Omental fat pad (tissue), 4 donors: ENCODE measurements around the gene PIP4K2A. TPM values are rescaled to one million over a fixed set of nuclear protein-coding genes. Genes with fewer than 3 reads are reported as not detected.

Experiments used
- ATAC-seq: fragments of 150-250 bp; one replicate; pipeline ENCODE4 v1.9.1; 2016; ENCODE audit warnings: mild to moderate bottlenecking, moderate library complexity; ENCODE audit not compliant: low FRiP score
- DNase-seq: peaks from one replicate; pipeline ENCODE4 v3.0.0-alpha.2; 2019; ENCODE audit warnings: low spot score
- total RNA-seq, 4 donors: library from RNA; depleted of rRNA; stranded (reverse); fragments of >200 nt; gene quantifications; one replicate each; pipeline ENCODE4 v1.1.0, GENCODE V29; 2016
- TF ChIP-seq, protein P1 (sequence below), 3 donors: fragments of 450-650 bp; IDR thresholded peaks; one replicate each; pipeline ENCODE4 v1.5.1; 2016 to 2017; ENCODE audit warnings: antibody characterized with exemption in 3 of 3, mild to moderate bottlenecking in 3 of 3, moderate library complexity in 2 of 3

The PIP4K2A gene
- total RNA-seq, 4 donors from 2014 or later = 16.2 to 32.5 (median 30.4) TPM

DNA sequence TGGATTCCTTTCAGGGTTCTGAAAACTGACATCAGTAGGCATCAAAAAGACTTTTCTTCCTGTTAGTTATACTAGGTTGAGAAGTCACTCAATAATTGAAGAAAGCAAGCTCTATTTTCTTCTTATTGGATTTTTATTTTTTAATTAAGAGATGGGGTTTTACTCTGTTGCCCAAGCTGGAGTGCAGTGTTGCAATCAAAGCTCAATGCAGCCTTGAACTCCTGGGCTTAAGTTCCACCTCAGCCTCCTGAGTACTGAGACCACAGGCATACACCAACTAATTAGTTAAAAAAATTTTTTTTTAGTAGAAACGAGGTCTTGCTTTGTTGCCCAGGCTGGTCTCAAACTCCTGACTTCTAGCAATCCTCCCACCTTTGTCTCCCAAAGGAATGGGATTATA lies 28.0 kb downstream of the PIP4K2A start:
- ATAC-seq (no peak), DNase-seq (no peak)
- TF ChIP-seq, protein P1, sequence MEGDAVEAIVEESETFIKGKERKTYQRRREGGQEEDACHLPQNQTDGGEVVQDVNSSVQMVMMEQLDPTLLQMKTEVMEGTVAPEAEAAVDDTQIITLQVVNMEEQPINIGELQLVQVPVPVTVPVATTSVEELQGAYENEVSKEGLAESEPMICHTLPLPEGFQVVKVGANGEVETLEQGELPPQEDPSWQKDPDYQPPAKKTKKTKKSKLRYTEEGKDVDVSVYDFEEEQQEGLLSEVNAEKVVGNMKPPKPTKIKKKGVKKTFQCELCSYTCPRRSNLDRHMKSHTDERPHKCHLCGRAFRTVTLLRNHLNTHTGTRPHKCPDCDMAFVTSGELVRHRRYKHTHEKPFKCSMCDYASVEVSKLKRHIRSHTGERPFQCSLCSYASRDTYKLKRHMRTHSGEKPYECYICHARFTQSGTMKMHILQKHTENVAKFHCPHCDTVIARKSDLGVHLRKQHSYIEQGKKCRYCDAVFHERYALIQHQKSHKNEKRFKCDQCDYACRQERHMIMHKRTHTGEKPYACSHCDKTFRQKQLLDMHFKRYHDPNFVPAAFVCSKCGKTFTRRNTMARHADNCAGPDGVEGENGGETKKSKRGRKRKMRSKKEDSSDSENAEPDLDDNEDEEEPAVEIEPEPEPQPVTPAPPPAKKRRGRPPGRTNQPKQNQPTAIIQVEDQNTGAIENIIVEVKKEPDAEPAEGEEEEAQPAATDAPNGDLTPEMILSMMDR (IDR thresholded peaks at IDR 0.05) = no peak

DNA sequence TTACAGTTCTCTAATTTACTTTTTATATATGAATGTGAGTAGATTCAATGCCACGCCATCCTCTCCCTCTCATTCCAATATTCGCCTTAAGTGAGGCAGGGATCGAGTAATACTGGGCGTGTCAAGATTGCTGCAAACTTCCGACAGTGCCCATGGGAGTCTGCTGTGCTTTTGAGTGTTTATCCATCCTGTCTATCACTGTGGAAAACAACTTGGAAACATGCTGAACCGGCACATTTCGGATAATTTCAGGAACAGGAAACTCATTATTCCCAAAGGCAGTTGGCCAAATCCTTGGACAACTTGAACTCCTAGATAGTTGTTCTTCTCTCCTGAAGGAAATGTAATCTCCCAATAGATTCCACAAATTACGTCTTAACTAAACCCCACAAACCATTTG lies 28.5 kb downstream of the PIP4K2A start:
- DNase-seq = no peak
- ATAC-seq = no peak
- TF ChIP-seq, protein P1 (IDR thresholded peaks at IDR 0.05) = no peak

DNA sequence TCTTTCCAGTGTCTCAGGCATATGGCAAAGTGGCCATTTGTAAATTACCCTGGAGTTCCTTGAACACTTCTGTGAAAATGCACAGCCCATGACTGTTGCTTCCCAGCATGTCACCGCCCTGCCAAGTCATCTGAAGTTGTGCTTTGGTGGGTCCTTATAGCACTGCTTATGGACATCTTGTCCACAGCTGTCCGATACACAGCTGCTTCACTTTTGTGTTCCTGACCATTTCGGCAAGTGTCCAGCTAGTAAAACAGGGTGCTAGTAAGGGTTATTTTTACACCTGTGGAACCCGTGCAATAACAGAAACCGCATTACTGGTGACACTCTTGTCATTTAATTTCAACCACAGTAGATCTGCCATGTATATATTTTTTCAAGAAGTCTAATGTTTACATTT lies 29.7 kb downstream of the PIP4K2A start:
- no peak for ATAC-seq
- no peak for DNase-seq
- TF ChIP-seq, protein P1 (IDR thresholded peaks at IDR 0.05) = no peak

DNA sequence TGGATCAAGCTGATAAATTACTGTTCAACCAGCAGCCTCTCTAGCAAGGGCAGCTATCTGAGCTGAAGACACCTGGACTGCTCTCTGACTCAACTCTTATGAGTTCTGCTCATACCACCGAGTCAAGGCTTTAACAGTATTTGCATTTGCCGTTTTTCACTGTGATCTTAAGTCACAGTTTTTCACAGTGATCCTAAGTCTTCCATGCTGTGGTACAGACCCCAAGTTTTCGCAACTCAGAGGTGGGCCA lies 31.3 kb downstream of the PIP4K2A start:
- DNase-seq (no peak), ATAC-seq (peak; percentile 4)
- TF ChIP-seq, protein P1 (IDR thresholded peaks at IDR 0.05) = no peak

DNA sequence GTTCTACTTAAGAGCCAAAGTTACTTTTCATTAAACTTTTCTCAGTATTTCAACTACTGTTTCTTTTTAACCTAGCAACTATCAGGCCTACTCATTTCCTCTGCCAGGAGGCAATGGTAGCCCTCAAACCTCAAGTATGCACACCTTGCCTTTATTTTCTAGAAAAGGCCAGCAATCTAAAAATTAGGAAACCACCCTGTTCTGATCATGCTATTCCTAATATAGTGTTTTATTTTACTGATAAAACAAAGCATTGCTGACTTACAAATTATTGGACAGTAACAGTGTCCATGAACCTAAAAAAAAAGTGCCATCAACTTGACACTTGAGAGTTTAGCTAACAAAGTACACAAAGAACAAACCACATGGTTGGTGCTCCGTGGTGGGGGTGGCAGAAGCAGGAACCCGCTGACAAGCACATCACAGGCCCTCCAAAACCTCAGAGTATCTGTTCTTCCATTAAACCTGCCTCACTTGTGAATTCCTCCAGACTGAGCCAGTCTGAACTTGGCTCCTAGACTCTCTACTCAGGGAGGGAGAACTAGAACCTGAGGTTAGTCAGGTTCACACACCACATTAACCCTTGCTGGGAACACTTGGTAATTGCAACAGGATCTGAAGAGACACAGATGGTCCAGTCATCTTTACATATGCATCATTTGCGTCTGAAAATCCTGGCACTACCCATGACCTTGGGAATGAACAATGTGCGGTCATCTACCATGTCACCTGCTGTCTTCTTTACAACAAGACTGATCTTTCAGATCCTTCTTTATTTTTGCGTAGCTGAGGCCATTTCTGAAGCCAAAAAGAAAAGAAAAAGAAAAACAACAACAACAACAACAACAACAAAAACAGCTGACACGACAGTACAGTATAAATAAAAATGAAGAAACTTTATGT lies 31.9 kb downstream of the PIP4K2A start:
- TF ChIP-seq, protein P1 (IDR thresholded peaks at IDR 0.05) = no peak
- ATAC-seq (peak; percentile 22), DNase-seq (no peak)

DNA sequence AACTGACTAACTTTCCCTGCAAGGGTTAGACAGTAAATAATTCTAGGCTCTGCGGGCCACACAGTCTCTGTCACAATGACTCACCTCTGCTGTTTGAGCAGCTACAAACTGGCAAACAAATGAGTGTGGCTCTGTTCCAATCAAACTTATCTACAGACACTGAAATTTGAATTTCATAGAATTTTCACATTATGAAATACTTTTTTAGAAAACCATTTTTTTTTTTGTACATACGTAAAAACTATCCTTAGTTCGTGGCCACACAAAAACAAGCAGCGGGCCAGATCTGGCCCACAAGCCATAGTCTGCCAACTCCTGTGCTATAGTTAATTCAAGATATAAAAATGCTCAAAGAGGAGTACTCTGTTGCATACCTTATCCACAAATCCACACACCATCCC lies 32.6 kb downstream of the PIP4K2A start:
- no peak for ATAC-seq
- DNase-seq = no peak
- TF ChIP-seq, protein P1 (IDR thresholded peaks at IDR 0.05) = no peak

DNA sequence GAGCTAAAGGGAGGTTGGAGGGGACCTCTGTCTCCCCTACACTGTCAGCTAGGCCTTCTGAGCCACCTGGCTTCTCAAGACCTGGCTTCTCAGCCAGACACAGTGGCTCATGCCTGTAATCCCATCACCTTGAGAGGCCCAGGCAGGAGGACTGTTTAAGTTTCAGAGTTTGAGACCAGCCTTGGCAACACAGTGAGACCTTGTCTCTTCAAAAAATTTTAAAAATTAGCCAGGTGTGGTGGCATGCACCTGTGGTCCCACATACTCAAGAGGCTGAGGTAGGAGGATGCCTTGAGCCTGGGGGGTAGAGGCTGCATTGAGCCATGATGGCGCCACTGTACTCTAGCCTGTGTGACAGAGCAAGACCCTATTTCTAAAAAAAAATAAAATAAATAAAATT lies 33.1 kb downstream of the PIP4K2A start:
- TF ChIP-seq, protein P1 (IDR thresholded peaks at IDR 0.05) = no peak
- no peak for DNase-seq
- no peak for ATAC-seq
